Forelimb muscle (tissue), 1 donor: ENCODE results near the gene ADAT1. TPM values are rescaled to one million over a fixed set of nuclear protein-coding genes. Genes with fewer than 3 reads are reported as not detected.

Experiments used
- DNase-seq: peaks from one replicate; pipeline ENCODE4 v3.0.0-alpha.2; 2013; ENCODE audit warnings: low read depth
- polyA plus RNA-seq: library from polyadenylated mRNA; unstranded; fragments of 120-200 nt; gene quantifications from one replicate; pipeline ENCODE4 v1.2.1, GENCODE V29; 2013; ENCODE audit not compliant: insufficient read length

ADAT1 gene
- polyA plus RNA-seq, 1 donor: 31.7 TPM

DNA sequence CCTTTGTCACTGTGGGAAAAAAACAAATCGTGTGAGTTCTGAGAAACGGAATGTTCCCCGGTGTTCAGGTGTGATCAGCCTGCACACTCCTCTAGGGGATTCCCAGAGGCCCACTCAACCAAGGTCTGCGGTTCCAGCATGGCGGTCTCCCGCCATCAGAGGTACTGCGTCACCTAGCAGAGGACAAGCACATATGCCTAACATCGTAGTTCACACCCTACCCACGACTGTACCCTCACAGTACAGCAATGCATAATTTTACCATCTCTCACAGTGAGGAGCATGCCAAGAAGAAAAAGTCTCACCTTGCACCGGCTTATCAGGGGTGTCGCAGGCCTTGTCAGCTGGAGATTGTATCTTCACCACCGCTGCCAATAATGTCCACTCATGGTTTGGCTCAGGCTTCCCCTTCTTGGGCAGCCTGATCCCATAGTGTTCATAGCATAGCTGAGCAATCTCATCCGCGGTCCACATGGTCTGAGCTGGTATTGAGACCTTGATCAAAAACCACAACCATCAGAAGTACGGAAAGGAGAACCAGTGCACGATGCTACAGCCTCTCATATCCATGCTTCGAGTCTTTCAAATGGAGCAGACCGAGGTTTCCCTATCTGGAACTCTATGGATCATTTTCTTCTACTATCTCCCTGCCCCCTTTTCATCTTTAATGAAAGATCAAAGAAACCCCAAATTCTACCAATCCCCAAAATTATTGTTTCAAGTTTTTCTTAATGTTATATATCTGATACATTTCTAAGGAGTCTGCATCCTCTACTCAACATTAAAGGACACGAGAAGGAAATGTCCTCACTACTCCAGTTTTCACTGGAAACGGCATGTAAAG, 2.5 kb downstream of the ADAT1 start:
- DNase-seq: no peak

DNA sequence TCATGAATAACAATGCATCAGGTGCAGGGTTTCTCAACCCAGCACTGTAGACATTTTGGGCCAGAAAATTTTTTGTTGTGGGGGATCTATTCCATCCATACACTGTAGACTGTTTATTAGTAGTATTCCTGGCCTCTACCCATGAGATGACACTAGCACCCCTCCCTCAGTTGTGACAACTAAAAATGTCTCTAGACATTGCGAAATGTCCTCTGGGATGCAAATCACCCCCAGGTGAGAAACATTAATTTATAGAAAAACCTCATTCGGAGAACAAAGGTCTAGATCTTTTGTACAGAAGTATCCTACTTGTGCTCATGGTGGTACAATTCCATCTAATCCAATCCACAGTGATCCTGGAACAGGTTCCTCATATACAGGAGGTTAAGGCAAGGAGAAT, 4.3 kb downstream of the ADAT1 start:
- DNase-seq: no peak

DNA sequence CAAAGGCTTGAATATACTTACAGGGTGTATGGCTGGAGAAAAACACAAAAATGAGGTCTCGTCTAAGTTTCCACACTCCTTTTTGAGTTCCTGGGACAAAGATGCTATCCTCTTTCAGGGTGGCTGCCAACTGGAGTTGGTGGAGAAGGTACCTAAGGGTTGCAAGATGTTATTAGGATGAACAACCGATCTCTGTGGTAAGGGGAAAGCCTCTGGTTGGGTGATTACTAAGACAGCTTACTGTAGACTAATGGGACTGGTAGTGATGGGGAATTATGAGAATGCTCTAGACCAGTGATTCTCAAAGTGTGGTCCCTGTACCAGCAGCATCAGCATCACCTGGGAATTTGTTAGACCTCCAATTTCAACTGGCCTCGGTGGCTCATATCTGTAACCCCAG, 6.0 kb downstream of the ADAT1 start:
- DNase-seq: no peak

DNA sequence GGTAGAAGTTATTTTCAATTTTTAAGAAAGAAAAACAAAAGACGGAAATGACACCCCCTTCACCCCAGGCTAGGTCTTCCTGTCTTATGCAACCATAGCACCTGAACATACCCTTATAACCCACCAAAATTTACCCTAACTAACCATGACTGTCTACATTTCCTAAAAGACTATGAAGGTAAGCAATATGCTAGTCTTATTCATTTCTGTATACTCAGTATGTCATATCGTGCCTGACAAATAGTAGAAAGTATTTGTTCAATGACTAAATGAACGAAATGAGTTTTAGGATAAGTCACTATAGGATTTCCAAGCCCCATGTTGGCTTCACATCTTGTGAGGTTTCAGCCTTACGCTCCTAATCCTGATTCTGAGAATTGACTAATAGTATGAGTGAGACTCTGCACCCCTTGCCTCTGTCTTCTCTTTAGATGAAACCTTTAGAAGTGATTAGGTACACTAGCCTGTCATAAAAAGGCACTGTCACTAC, 6.5 kb downstream of the ADAT1 start:
- no peak for DNase-seq

DNA sequence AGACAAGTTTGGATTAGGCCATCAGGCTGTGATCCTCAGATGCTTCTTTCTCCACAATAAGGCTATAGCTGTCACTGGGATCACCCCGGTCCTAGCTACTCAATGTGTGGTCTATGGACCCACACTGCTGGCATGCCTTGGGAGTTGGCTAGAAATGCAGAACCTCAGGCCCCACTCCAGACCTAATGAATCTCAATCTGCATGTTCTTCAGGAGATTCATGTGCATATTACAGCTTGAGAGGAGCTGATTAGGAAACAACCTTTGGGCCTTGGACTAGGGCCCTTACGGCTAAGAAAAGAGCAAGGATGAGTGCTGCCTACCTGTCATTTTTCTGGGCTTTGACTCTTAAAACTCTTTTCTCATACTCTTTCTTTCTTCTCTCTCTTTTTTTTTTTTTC, 7.5 kb downstream of the ADAT1 start:
- no peak for DNase-seq

DNA sequence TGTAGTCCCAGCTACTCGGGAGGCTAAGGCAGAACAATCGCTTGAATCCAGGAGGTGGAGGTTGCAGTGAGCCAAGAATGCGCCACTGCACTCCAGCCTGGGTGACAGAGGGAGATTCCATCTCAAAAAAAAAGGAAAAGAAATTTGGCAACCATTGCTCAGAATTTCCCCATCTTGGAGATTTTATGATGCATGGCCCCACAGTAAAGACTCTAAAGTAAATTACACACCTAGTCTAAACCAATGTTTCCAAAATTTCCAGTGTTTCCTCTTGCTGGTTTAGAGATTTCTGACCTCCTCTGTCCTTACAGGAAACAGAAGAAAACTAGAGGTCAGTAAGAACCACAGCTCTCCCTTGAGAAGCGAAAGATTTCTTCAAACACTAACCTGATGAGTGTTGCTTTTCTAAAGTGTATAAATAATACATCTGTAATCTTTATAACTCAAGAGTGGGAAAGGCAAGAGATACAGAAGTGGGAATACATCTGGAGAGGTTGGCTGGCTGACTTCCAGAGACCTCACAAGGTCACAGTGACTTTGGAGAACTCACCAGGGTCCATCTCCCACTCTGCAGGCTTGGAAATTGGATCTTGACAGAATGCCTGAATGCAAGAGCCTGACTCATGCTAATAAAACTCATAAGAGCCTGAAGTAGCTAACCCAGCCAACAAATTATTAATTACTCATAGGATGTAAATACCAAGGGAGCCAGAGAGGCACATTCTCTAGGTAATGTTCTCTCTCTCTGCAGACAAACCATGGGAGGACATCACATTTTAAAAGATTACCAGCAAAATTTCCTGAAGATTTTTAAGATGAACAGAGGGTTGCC, 8.8 kb downstream of the ADAT1 start:
- no peak for DNase-seq

DNA sequence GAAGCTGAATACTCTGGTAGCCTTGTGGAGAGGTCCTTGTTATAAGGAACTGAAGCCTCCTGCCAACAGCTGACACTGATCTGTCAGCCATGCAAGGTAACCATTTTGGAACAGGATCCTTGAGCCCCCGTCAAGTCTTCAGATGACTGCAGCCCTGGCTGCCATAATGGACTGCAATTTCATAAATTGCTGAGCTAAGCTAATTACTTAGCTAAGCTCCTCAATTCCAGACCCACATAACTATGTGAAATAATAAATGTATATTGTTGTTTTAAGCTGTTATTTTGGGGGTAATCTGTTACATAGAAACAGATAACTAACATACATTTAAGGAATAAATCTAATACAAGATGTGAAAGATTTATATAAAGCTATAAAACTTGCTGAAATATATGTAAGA, 16.6 kb downstream of the ADAT1 start:
- DNase-seq: no peak

DNA sequence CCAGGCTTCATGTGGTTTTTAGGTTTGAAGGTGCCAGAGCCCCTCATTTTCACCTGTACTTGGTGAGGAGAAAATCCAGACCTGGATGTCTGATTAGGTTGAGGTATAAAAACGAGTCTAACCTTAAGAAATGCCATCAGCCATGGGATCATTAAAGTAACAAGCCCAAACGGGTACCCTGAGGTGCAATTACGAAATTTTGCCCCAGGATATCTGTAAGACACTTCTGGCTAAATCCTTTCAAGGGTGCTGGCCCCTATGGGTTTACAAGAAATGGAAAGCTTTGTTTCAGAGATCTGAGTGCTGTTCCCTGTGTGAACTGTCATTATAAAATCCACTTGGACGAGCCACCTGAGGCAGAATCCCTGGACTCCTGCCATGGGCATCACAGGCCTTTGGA, 19.8 kb downstream of the ADAT1 start:
- no peak for DNase-seq

DNA sequence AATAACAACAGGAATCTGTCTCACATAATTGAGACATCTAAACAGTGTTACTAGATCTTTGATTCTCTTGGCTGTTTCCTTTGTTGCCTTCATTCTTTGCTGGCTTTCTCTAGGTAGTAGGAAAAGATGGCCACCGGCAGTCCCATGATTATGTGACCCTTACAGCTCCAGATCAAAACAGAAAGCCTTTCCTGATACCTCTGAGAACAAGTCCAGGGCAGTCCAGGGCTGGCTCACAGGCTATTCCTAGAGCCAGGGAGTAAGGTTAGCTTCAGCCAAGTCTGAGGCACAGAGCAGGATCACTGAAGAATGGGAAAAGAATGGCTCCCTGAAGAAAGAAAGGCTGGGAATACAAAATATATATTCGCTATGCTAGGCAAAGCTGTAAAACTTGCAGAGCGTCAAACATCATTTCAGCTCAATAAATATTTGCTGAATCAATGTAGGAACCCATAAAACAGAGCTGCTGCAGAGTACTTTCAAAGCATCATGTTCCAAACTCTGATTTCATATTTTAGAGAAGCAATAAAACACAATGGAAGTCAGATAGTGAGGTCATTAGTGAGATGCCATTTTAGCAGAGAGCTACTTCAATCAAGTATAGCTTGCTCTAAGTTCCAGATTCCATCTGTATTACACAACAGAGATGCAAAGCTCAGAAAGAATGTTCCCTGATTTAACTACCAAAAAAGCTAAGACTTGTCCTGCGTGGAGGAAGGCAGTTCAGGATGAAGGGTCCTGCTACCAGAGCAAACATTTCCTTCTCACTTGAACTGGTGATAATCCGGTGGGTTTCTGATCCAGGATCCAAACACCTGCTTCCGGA, 23.4 kb downstream of the ADAT1 start:
- DNase-seq: no peak

DNA sequence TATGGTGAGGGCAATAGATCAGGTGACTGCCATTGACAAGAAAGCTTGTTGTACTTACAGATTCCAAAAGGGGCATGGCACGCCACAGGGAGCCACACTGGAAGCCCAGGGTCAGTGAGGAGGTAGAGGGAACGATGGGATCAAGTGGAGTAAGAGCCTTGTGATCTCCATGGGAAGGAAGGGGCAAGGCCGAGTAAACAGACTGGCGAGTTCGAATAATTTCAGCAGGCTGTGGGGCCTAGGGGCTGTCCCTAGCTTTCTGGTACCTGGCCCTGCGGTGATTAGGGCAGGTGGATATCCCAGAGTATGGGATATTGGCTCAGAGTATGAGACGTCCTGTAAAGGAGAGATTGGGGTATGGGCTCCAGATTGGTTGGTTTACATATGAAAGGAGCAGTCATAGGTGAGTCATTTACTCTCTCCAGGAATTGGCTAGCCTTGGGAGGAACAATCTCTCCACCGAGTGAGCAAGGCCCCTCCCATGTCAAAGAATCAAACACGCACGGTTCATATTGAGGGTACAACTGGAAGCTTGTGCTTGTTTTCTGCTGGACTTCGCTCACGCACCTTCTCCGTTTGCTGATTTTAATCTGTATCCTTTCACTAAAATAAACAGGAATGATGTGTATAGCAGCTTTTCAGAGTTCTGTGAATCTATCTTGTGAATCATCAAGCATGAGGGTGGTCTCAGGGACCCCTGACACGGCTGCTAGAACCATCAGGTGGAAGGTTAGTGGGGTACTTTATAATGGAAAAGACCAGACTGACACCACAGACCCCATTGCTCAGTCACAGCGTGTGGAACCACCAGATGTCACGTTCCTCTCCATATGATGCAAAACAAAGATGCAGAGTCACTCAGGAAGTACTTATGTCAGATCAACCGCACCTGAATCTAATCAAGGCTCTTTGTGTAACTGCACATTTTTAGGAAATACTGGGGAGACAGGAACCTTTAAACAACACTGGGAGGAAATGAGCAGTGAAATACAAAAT, 29.0 kb downstream of the ADAT1 start:
- no peak for DNase-seq

DNA sequence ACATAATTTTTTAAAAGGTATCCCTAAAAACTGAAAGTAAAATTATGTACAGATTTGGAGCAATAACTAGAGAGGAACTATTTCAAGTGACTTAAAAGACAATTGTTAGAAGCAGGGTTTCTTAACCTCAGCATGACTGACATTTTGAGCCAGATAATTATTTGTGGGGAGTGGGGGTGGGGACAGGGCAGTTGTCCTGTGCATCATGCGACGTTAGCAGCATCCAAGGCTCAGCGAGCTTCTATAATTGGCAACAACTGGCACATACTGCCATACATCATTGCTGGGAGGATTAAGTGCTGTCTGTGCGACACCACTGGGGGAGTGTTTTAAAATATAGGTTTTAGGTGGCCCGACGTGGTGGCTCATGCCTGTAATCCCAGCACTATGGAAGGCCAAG, 29.8 kb downstream of the ADAT1 start:
- DNase-seq: no peak

DNA sequence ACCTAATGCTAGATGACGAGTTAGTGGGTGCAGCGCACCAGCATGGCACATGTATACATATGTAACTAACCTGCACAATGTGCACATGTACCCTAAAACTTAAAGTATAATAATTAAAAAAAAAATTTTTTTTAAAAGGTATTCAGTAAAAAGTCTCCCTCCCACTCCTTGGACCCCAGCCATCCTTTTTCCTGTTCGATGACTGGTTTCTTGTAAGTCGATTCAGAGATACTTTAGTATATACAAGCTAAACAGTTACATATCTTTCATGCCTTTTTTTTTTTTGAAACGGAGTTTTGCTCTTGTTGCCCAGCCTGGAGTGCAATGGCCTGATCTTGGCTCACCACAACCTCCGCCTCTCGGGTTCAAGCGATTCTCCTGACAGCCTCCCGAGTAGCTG, 31.2 kb downstream of the ADAT1 start:
- DNase-seq: peak; percentile 26

DNA sequence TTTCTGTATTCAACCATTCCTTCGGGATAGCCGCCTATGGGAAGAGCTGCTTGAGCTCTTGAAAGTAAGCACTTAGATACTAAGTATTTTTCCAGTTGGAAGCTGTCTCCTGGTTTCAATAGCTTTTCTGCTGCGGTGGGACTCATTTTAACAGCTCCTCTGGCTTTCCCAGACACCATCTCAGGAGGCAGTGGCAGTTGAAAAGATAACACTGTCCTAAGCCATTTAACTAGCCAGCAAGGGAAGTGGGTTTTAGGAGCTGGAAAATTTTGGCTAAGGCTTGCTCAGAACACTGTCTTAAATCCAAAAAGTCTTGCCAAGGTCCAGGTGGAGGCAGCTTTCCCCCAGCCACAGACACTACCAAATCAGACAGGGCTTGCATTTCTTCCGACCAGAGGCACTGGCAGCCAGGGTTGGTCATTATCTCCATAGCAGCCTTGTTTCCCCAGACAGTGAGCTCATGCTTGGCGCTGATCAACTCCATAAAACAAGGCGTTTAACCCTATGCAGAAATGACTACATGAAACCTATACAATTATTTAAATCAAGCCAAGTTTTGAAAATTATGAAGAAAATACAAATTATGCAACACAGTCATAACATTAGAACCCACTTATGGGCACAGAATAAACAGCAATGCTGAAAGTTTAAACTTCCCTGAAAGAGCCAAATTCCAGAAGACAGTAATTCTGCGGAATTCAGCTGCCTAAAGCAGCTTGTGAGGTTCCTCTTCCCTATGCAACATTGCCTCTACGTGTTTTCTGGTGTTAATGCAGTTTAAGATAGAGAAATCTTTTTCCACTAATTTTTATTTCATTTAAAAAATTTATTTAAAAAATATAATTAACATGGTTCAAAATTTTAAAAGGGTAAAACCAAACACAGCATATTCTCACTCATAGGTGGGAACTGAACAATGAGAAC, 31.9 kb downstream of the ADAT1 start:
- DNase-seq: peak; percentile 92

DNA sequence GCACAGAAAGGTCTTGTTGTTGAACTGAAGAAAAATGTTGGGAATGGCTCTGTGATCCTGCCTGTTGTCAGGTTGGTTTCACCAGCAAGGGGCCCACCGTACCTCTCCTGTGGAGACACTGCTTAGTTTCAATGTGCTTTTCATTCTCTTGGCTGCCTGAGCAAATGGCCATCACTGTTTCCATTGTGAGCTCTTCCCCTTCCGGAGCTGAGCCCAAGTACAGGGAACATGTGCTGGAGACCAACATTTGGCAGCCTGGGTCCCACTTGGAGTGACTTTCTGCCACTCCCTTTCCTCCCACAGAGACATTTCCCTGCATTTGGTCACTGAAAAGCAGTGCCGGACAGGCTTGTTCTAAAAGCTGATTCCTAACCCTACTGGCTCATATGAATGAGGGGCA, 33.8 kb downstream of the ADAT1 start:
- DNase-seq: peak; percentile 43

DNA sequence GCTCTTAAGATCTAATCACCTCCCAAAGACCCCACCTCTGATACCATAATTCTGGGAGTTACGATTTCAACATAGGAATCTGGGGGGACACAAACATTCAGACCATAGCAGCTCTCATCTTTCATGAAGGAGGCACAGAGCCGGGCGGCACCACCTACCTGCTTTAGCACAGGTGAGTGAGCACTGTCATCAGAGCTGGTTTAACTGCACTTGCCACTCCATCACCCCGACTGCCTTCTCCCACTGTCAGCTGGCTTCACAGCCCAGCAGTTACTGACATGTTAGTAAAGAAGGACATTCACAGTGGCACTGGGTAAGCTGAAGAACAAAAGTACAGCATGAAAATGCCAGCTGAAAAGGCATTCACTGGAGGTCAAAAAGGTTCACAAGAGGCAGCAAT, 34.4 kb downstream of the ADAT1 start:
- no peak for DNase-seq

DNA sequence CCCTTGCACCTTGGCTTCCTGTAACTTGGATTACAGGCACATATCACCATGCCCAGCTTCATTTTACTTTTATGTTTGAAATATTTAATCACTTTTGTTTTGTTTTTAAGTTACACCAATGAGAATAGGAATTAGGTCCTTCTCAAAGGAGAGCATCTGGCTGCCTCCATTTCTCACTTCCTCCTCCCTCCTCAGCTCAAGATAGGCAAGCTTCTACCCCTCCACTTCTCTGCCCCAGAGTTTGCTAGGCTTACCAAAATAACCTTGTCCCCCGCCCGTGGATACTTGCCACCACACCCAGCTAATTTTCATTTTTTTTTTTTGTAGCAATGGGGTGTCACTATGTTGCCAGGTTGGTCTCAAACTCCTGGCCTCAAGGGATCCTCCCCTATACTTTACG, 39.0 kb downstream of the ADAT1 start:
- no peak for DNase-seq

DNA sequence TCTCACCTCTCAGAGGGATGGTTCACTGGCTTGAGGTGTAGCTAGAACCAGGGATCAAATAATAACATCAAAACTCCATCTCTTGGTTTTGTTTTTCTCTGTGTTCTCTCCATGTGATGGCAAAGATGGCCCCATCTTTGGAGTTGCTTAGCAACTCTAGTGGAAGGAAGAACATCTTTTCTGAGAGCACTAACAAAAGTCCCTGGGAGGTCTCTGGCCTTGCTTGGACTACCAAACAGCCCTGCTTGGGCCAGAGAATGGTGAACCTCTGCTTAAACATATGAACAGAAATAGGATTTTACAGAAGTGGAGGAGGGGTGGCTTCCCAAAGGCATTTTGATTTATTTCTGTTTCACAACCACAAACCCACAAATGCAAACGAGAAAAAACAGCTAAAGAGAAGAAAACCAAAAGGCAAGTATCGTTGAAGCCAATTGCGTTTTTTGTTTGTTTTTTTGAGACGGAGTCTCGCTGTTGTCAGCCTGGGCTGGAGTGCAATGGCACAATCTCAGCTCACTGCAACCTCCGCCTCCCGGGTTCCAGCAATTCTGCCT, 43.7 kb downstream of the ADAT1 start:
- DNase-seq: no peak

DNA sequence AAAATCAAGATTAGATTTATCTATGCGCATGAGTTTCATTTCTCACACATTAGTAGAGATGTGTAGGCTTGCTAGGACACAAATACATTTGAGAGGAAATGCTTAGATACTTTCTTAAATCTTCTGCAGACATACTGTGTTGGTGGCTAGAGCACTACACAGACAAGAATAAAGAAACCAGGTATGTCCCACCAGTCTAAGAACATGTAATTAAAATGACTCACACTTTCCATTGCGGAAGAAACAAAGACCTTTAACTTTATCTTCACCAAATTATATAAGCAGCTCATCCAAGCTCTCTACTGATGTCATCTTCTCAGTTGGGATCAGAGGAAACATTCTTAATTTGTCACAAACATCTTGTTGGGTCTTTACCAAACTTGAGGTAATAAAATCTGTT, 44.4 kb downstream of the ADAT1 start:
- no peak for DNase-seq

DNA sequence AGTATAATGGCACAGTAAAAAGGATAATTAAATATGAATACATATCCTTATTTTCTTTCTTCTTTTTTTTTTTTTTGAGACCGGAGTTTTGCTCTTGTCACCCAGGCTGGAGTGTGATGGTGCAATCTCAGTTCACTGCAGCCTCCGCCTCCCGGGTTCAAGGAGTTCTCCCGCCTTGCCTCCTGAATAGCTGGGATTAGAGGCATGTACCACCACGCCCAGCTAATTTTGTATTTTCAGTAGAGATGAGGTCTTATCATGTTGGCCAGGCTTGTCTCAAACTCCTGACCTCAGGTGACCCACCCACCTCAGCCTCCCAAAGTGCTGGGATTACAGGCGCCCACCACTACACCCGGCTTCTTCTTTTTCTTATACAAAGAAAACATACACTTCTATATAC, 44.9 kb downstream of the ADAT1 start:
- no peak for DNase-seq
